ENCODE results near the gene CFAP157.

GRCh38 chr9:127683723-127684122 is 23.1 kb upstream of the CFAP157 start:
- TF ChIP-seq GATA2 (IDR thresholded peaks at IDR 0.05; ENCODE audit: low read depth, low read length): no peak
- no peak for TF ChIP-seq GATA3 (IDR thresholded peaks at IDR 0.05; ENCODE audit: low read depth, low read length)
